ENCODE data around the gene TMIE.

TMIE gene

DNA sequence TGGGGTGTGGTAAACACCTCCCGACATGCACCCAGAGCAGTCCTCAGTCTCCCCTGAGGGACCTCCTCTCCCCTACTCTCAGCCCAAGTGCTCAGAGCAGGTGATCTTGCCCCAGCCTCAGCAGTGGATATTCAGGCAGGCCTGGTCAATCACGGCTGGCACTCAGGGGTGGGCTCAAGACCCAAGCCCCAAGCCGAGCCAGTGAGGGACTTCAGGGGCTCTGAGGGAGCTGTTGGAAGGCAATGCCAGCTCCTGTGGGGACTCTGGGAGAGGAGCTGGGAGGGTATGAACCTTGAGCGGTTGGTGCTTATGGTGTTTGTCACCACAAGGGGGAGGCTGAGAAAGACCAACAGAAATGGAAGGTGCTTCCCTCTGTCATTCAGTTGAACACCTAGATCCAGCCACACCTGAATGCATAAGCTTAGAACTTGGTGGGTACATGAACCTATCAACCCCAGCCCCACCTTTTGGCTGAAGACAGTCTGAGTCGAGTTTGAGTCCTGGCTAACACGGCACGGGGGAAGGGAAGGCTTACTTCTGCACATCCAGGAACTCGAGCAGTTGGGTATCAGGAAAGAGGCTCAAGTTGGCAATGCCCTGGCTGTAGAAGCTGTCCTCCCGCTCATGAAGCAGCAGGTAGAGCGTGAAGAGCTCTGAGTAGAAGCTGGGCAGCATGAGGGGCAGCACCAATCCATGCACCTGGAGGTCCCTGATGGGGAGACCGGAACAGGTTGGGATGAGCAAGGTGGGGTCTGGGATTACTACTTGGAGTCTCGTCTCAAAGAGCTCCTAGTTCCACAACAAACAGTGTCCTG lies 27.0 kb upstream of the TMIE start:
- Mint-ChIP-seq H3K4me3 (no peak overlapping the region), H3K27ac (no peak overlapping the region), H3K36me3 (no peaks in the 10 kb centered on the region), H3K9me3 (peaks cover 0 to 1% of the 10 kb centered on the region in 2 donors), H3K27me3 (peaks cover 6 to 8% of the 10 kb centered on the region in 2 donors), H3K4me1 (no peaks in the 10 kb centered on the region)
- ATAC-seq (replicated peaks) (no peak), DNase-seq (no peak)

- H3K9me3 Mint-ChIP-seq = peaks cover 0 to 1% of the 10 kb centered on the region in 2 donors
- DNase-seq = no peak
- ATAC-seq (replicated peaks) = no peak
- peaks cover 6 to 8% of the 10 kb centered on the region in 2 donors for H3K27me3 Mint-ChIP-seq
- no peaks in the 10 kb centered on the region for H3K36me3 Mint-ChIP-seq
- H3K27ac Mint-ChIP-seq = no peak overlapping the region
- no peak overlapping the region for H3K4me3 Mint-ChIP-seq
- no peaks in the 10 kb centered on the region for H3K4me1 Mint-ChIP-seq
These were observed 25.8 kb upstream of the TMIE start for GRCh38 chr3:46675426-46675825.

DNA sequence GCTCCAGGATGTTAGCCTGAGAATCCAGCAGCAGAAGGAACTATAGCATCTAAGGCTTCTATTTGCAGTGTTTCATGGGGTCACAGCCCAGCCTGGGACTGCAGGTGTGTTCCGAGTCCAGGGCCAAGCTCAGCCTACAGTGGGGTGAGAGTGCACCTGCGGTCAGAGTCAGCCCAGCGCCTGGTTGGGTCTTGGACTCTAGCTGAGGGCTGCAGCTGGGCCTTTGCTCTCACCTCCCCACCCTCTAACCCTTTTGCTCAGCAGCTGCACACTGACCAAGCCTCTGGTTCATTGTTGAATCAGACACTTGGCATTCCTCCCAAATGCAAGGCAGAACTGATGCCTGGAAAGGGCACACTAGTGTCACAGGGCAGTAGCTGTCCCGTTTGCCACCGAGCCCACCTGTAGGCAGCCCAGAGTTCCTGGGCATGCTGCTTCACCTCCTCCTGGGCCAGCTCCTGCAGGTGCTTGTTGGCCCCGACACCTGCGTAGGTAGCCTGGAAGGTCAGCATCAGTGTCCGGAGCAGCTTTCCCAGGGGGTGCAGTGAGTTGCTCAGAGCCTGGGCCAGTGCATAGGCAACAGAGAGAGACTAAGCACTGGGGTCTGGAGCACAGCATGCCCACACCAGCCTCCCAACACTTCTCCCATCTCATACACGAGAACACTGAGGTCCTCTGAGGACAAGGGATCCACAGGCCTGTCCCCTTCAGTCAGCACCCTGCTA lies 25.2 kb upstream of the TMIE start:
- no peak overlapping the region for H3K4me3 Mint-ChIP-seq
- peaks cover 0 to 1% of the 10 kb centered on the region in 2 donors for H3K9me3 Mint-ChIP-seq
- no peaks in the 10 kb centered on the region for H3K4me1 Mint-ChIP-seq
- H3K36me3 Mint-ChIP-seq = no peaks in the 10 kb centered on the region
- H3K27me3 Mint-ChIP-seq = peaks cover 6 to 8% of the 10 kb centered on the region in 2 donors
- no peak for ATAC-seq (replicated peaks)
- DNase-seq = no peak
- H3K27ac Mint-ChIP-seq = no peak overlapping the region

GRCh38 chr3:46676601-46677410 lies 24.4 kb upstream of the TMIE start:
- H3K27ac Mint-ChIP-seq = no peak overlapping the region
- no peak for ATAC-seq (replicated peaks)
- peaks cover 0 to 1% of the 10 kb centered on the region in 2 donors for H3K9me3 Mint-ChIP-seq
- no peaks in the 10 kb centered on the region for H3K36me3 Mint-ChIP-seq
- DNase-seq = no peak
- H3K4me1 Mint-ChIP-seq = no peaks in the 10 kb centered on the region
- peaks cover 6 to 8% of the 10 kb centered on the region in 2 donors for H3K27me3 Mint-ChIP-seq
- no peak overlapping the region for H3K4me3 Mint-ChIP-seq

DNA sequence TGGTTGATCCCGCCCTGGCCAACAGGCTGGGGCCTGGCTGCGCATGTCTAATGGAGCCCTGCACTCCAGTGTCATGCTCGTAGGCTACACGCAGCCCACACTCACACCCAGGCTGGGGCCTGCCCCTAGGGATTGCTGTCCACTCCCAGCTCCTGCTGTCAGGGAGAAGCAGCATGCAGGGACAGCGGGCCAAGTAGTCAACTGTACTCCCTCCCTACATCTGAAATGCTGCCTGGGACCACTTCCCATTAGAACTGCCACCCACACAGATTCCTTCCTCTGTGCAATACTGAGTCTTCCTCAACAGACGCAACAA lies 23.8 kb upstream of the TMIE start:
- H3K9me3 Mint-ChIP-seq = peaks cover 0 to 1% of the 10 kb centered on the region in 2 donors
- peaks cover 6 to 8% of the 10 kb centered on the region in 2 donors for H3K27me3 Mint-ChIP-seq
- no peak for ATAC-seq (replicated peaks)
- no peak for DNase-seq
- no peaks in the 10 kb centered on the region for H3K36me3 Mint-ChIP-seq
- H3K4me3 Mint-ChIP-seq = no peak overlapping the region
- H3K27ac Mint-ChIP-seq = no peak overlapping the region
- no peaks in the 10 kb centered on the region for H3K4me1 Mint-ChIP-seq

DNA sequence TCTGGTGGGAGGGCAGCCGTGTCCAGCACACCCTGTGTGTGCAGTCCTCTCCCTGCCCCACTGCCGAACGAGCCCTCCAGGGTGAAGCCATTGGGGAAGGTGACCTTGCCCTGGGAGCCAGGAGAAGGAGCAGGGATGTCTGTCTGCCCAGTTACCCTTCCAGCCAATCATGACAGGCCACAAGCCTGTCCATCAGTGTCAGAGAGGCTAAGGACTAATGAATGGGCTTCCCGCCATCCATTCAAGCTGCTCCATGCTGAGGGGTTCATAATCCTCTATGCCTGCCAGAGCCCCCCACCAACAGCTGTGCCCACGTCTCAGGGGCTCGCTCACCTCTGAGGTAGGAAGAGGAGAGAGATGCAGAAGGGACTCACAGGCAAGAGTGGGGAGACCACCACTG lies 22.9 kb upstream of the TMIE start:
- H3K9me3 Mint-ChIP-seq = peaks cover 0 to 1% of the 10 kb centered on the region in 2 donors
- no peak overlapping the region for H3K27ac Mint-ChIP-seq
- DNase-seq (no peak), ATAC-seq (replicated peaks) (no peak)
- H3K36me3 Mint-ChIP-seq = no peaks in the 10 kb centered on the region
- H3K27me3 Mint-ChIP-seq = peaks cover 5 to 6% of the 10 kb centered on the region in 2 donors
- H3K4me1 Mint-ChIP-seq = no peaks in the 10 kb centered on the region
- H3K4me3 Mint-ChIP-seq = no peak overlapping the region

DNA sequence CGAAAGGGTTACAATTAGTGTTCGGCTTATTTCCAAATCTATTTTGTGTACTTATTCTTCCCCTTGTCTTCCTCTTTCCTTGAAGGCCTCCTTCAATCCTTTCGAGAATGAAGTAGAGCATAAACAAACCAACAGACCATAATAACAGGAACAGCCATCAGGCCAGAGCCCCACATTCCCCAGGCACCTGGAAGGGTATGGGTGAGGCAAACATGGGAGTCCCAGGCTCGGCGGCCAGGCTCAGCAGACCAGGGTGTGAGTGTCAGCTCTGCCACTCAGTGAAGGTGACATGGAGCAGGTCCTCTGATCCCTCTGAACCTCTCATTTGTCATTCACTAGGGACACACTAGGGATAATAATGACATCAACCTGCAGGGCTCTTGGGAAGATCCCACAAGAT lies 21.5 kb upstream of the TMIE start:
- no peaks in the 10 kb centered on the region for H3K36me3 Mint-ChIP-seq
- no peak for DNase-seq
- H3K9me3 Mint-ChIP-seq = no peaks in the 10 kb centered on the region
- no peak overlapping the region for H3K27ac Mint-ChIP-seq
- no peaks in the 10 kb centered on the region for H3K4me1 Mint-ChIP-seq
- H3K4me3 Mint-ChIP-seq = no peak overlapping the region
- no peak for ATAC-seq (replicated peaks)
- no peaks in the 10 kb centered on the region for H3K27me3 Mint-ChIP-seq

GRCh38 chr3:46680298-46680826 lies 20.8 kb upstream of the TMIE start:
- Mint-ChIP-seq H3K27me3 (no peaks in the 10 kb centered on the region), H3K4me3 (no peak overlapping the region), H3K9me3 (no peaks in the 10 kb centered on the region), H3K27ac (no peak overlapping the region), H3K36me3 (no peaks in the 10 kb centered on the region), H3K4me1 (no peaks in the 10 kb centered on the region)
- DNase-seq = no peak
- no peak for ATAC-seq (replicated peaks)

- Mint-ChIP-seq H3K4me1 (no peaks in the 10 kb centered on the region), H3K4me3 (no peak overlapping the region), H3K36me3 (no peaks in the 10 kb centered on the region), H3K27me3 (no peaks in the 10 kb centered on the region), H3K27ac (no peak overlapping the region), H3K9me3 (no peaks in the 10 kb centered on the region)
- DNase-seq (no peak), ATAC-seq (replicated peaks) (no peak)
These were observed 19.8 kb upstream of the TMIE start for GRCh38 chr3:46681387-46681786.

- no peak for DNase-seq
- Mint-ChIP-seq H3K27ac (peak overlapping the region; percentile 20), H3K4me1 (no peaks in the 10 kb centered on the region), H3K9me3 (no peaks in the 10 kb centered on the region), H3K27me3 (peaks cover 2 to 3% of the 10 kb centered on the region in 2 donors), H3K4me3 (no peak overlapping the region), H3K36me3 (no peaks in the 10 kb centered on the region)
- no peak for ATAC-seq (replicated peaks)
These were observed 19.2 kb upstream of the TMIE start for GRCh38 chr3:46681856-46682540.

GRCh38 chr3:46682974-46683373 lies 18.2 kb upstream of the TMIE start:
- no peaks in the 10 kb centered on the region for H3K4me1 Mint-ChIP-seq
- H3K27me3 Mint-ChIP-seq = peaks cover 3 to 9% of the 10 kb centered on the region in 2 donors
- no peak for ATAC-seq (replicated peaks)
- no peak overlapping the region for H3K4me3 Mint-ChIP-seq
- H3K36me3 Mint-ChIP-seq = no peaks in the 10 kb centered on the region
- no peak overlapping the region for H3K27ac Mint-ChIP-seq
- no peaks in the 10 kb centered on the region for H3K9me3 Mint-ChIP-seq
- no peak for DNase-seq

DNA sequence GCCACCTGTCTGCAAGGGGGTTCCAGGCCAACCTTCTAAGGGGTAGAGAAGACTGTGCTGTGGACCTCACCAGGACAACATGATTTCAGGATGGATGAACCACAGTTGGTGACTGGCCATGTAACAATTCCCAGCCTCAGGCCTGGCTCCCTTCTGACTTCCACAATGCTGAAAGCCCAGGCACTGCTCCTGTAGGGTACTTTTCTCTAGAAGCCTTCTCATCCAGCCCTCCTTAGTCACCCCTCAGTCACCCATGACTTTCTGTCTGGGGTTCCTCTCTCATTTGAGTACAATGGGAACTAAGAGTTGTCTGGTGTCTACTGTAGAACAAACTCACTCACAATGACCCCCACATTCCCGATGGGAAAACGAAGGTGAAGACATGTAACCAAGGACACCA lies 16.3 kb upstream of the TMIE start:
- peaks cover 7 to 20% of the 10 kb centered on the region in 2 donors for H3K27me3 Mint-ChIP-seq
- no peak overlapping the region for H3K4me3 Mint-ChIP-seq
- H3K36me3 Mint-ChIP-seq = no peaks in the 10 kb centered on the region
- ATAC-seq (replicated peaks) (no peak), DNase-seq (no peak)
- H3K4me1 Mint-ChIP-seq = no peaks in the 10 kb centered on the region
- H3K27ac Mint-ChIP-seq = no peak overlapping the region
- no peaks in the 10 kb centered on the region for H3K9me3 Mint-ChIP-seq

DNA sequence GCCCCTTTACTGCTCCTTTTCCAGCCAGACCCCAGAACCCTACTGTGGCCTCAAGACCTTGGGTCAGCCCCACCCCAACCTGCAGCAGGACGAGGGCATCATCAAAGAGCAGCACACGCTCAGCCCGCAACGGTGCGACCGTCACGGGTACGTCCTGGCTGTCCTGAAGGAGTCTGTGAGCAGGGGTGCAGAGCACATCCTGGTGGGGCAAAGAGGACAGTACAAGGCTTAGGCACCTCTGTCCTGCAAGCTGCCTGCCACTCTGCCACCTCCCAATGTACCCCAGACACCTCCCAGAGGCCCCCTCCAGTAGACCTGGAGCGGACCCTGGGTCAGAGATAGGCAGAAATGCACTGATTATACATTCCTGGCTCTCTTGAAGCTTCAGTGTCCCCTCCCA lies 15.7 kb upstream of the TMIE start:
- Mint-ChIP-seq H3K27me3 (peaks cover 11 to 23% of the 10 kb centered on the region in 2 donors), H3K4me3 (no peak overlapping the region), H3K4me1 (no peaks in the 10 kb centered on the region), H3K9me3 (no peaks in the 10 kb centered on the region), H3K27ac (no peak overlapping the region), H3K36me3 (no peaks in the 10 kb centered on the region)
- ATAC-seq (replicated peaks) (no peak), DNase-seq (no peak)

DNA sequence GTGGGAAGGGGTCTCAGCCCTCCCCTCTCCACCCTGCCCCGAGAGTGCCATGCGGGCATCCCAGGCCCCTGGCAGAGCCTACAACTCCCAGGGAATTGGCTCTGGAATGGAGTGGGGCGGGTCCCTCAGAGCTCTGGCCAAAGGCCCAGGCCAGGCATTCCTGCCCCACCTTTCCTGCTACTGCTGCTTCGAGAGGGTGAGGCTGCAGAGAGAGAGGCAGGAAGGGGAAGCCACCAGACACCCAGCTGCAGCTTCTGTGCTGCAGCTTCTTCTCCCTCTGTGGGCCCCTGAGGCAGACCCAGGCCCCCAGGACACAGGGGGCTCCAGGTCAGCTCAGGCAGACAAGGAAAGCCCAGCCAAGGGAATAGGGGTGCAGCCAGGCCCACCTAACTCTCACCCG lies 10.4 kb upstream of the TMIE start:
- no peaks in the 10 kb centered on the region for H3K36me3 Mint-ChIP-seq
- H3K4me1 Mint-ChIP-seq = peaks cover 20 to 34% of the 10 kb centered on the region in 2 donors
- H3K27ac Mint-ChIP-seq = no peak overlapping the region
- H3K9me3 Mint-ChIP-seq = no peaks in the 10 kb centered on the region
- no peak overlapping the region for H3K4me3 Mint-ChIP-seq
- ATAC-seq (replicated peaks) (no peak), DNase-seq (no peak)
- H3K27me3 Mint-ChIP-seq = peaks cover 30 to 49% of the 10 kb centered on the region in 2 donors

Measured in stimulated activated naive B cell treated with anti-CD40 and anti-IgM and Interleukin-4, amounts not matched to agents 10 μg/mL and 1 μg/mL and 100 μg/mL, for 72 hours (primary cell).